HFFc6 (cell line): ENCODE measurements around the gene TMEM129. TPM values are rescaled to one million over a fixed set of nuclear protein-coding genes. Genes with fewer than 3 reads are reported as not detected.
A peak's percentile ranks its signal among the peaks of the same experiment; 100 is the strongest.

Experiments used
- DNase-seq: peaks from one replicate; pipeline ENCODE4 v3.0.0-alpha.2; 2018
- H3K27ac Mint-ChIP-seq: 2 replicates; pipeline ENCODE4 v1.8.0; 2020; ENCODE audit warnings: mild to moderate bottlenecking, mixed read lengths
- H3K27me3 Mint-ChIP-seq: 2 replicates; pipeline ENCODE4 v1.8.0; 2021; ENCODE audit warnings: mild to moderate bottlenecking, moderate library complexity, mixed read lengths; ENCODE audit not compliant: insufficient read depth
- H3K36me3 Mint-ChIP-seq: 2 replicates; pipeline ENCODE4 v1.8.0; 2021; ENCODE audit warnings: low read depth, mixed read lengths
- H3K4me1 Mint-ChIP-seq: 2 replicates; pipeline ENCODE4 v1.8.0; 2020; ENCODE audit warnings: low read depth, mixed read lengths
- H3K4me3 Mint-ChIP-seq: 2 replicates; pipeline ENCODE4 v1.8.0; 2020; ENCODE audit warnings: mild to moderate bottlenecking, moderate library complexity, mixed read lengths
- H3K9me3 Mint-ChIP-seq: 2 replicates; pipeline ENCODE4 v1.8.0; 2020; ENCODE audit warnings: mild to moderate bottlenecking, mixed read lengths
- CTCF ChIP-seq: fragments of 200-600 bp; sonication (generic); IDR thresholded peaks from 2 replicates; pipeline ENCODE4 v1.5.0; 2021; ENCODE audit warnings: antibody characterized with exemption, mild to moderate bottlenecking
- total RNA-seq, 6 experiments: library from RNA; stranded (reverse); fragmentation: NEBNext Ultra II Directional; extraction: Animal tissue kit (Norgen Biotek cat#: 25700); gene quantifications; 2 replicates in 1 of 6; 3 replicates in 5 of 6; pipeline ENCODE4 v1.2.3, GENCODE V29; 2021

Gene TMEM129
- total RNA-seq, 6 experiments from 2014 or later: 24.6 to 36.7 (median 27.7) TPM

GRCh38 chr4:1690698-1691097 is 30.4 kb downstream of the TMEM129 start:
- Mint-ChIP-seq H3K4me3 (no peak overlapping the region), H3K27me3 (peaks cover 5% of the 10 kb centered on the region), H3K9me3 (no peaks in the 10 kb centered on the region), H3K4me1 (no peaks in the 10 kb centered on the region; the same call in 1 of the 2 replicates), H3K36me3 (peaks cover 26% of the 10 kb centered on the region), H3K27ac (no peak overlapping the region)
- no peak for TF ChIP-seq CTCF
- no peak for DNase-seq

DNA sequence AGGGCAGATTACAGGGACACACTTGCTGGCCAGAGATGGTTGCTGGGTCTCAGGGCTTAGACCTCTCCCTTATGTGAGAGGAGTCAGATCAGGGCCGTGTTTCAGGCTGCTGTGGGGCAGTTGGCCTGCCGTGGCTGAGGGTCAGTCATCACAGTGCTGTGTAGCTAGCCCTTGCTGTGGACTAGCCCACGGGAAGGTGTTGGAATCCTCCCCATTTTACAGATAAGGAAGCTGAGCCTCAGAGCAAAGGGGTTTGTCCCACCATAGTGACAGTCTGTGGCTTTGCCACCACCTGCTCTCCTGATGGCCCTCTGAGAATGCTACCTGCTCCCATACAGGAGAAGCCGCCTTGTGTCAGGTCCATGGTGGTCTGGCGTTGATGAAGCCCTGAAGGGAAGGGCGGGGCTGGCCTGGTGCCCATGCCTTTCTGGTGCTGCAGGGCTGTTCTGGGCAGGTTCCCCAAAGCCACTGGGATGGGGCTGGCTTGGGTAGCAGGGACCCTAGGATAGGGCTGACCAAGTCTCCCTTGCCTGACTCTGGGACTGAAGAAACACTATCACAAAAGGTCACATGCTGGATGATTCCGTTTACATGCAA is 34.6 kb downstream of the TMEM129 start:
- Mint-ChIP-seq H3K4me3 (no peak overlapping the region), H3K27me3 (peaks cover 7% of the 10 kb centered on the region), H3K9me3 (no peaks in the 10 kb centered on the region), H3K27ac (no peak overlapping the region), H3K4me1 (peaks cover 13% of the 10 kb centered on the region), H3K36me3 (peaks cover 11% of the 10 kb centered on the region)
- no peak for TF ChIP-seq CTCF
- DNase-seq: no peak

DNA sequence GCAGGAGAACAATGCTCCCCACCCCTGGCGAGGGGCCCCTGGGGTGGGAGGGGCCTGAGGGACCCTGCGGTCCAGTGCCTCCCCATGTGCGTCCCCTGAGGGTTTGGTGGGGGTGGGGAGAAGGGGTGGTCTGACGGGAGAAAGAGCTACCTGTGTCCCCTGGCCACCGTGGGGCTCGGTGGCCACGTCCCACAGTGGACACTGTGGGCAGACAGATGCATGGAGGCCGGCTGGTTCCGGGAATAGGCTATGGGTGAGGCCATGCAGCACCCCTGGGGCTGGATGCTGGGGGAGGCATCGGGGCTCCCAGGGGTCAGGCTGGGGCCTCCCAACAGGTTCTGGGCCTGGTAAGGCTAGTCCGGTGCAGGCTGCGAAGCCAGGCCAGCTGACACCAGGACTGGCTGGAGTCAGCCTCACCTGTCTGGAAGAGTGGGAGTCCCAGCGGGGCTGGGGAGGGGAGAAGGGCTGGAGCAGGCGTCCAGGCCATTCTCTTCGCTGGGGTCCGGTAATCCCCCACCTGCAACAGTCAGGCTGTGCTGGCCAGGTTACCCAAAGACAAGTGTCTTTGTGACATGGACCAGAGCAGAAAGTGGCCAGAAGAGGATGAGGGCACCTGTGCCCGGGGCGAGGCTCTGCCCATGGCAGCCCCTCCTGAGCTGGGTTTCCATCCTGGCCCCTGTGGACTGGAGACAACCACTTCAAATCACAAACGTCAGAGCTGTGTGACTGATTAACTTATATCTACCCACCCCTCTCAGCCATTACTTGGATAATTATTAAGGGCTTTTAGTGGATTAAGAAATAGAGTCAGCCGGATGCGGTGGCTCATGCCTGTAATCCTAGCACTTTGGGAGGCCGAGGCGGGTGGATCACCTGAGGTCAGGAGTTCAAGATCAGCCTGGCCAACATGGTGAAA is 35.6 kb downstream of the TMEM129 start:
- H3K27me3 Mint-ChIP-seq: peaks cover 7% of the 10 kb centered on the region
- DNase-seq: no peak
- no peak for TF ChIP-seq CTCF
- H3K27ac Mint-ChIP-seq: no peak overlapping the region
- H3K36me3 Mint-ChIP-seq: peaks cover 3% of the 10 kb centered on the region
- H3K9me3 Mint-ChIP-seq: no peaks in the 10 kb centered on the region
- H3K4me1 Mint-ChIP-seq: peaks cover 13% of the 10 kb centered on the region
- H3K4me3 Mint-ChIP-seq: no peak overlapping the region

DNA sequence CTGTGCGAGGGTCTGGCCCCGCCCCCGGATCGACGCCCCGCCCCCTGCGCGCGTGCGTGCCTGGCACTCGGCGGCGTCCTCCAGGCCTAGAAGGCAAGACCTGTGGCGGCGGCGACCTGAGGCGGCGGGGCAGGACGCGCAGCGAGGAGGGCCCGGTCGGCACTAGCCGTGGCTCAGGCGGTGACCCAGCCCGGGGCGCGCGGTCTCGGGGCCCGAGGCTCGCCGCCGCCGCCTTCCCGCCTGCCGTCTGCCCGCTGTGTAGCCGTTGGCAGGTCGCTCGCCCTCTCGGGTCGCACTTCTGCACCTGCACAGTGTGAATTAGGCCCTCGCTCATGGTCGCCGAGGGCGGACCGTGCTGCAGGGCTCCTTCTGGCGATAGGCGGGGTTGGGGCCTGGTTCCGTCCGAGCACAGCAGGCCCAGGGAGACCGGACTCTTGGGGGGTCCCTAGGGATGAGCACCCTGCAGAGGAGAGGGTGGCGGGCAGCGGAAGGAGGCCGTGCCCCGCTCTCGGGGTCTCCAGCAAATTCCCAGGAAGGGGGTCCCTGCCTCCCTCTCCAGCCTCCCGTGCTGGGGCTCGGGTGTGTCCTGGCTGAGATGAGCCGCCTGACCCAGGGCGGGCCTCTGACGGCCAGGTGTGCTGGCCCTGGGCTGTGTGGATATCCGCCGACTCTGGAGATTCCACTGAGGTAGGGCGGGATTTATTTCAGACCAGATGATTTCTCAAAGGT is 36.5 kb downstream of the TMEM129 start:
- TF ChIP-seq CTCF: no peak
- no peak for DNase-seq
- Mint-ChIP-seq H3K27ac (no peak overlapping the region), H3K4me3 (peak overlapping the region; percentile 53; the same call in 1 of the 2 replicates), H3K9me3 (no peaks in the 10 kb centered on the region), H3K4me1 (peaks cover 13% of the 10 kb centered on the region), H3K27me3 (peaks cover 7% of the 10 kb centered on the region), H3K36me3 (no peaks in the 10 kb centered on the region)

- Mint-ChIP-seq H3K27me3 (peaks cover 5% of the 10 kb centered on the region), H3K4me1 (peaks cover 13% of the 10 kb centered on the region), H3K27ac (peak within 1 kb of the TSS; percentile 98), H3K36me3 (no peaks in the 10 kb centered on the region), H3K4me3 (peak within 1 kb of the TSS; percentile 94), H3K9me3 (no peaks in the 10 kb centered on the region)
- no peak; the same call in 1 of the 2 replicates for TF ChIP-seq CTCF
- DNase-seq: peak; percentile 78
Measured at GRCh38 chr4:1683736-1684505, 37.2 kb downstream of the TMEM129 start, which contains the start of gene FAM53A. Gene FAM53A, minus strand, starts transcription at chr4:1684313. Its CDS starts 15,572 bp downstream, at chr4:1668741.
